ENCODE results near the gene NKD2. TPM values are rescaled to one million over a fixed set of nuclear protein-coding genes. Genes with fewer than 3 reads are reported as not detected.

Gene NKD2
- polyA plus RNA-seq, 1 of the 3 experiments (the other 2 are of a cell fraction), result not detected

GRCh38 chr5:1016476-1016875 lies 7.9 kb downstream of the NKD2 start:
- Histone ChIP-seq H3K4me3 (ENCODE audit: low read depth in 2 of 2, low read length in 1 of 2) (no peak overlapping the region), H3K9me3 (no peaks in the 10 kb centered on the region), H3K9ac (no peak overlapping the region), H3K27ac (ENCODE audit: low read depth in 2 of 2, low read length in 1 of 2) (no peak overlapping the region), H3K27me3 (ENCODE audit: insufficient read depth) (no peaks in the 10 kb centered on the region; the same call in 1 of the 2 replicates), H3K36me3 (replicated peaks in 1 of 2; ENCODE audit: control insufficient read depth in 1 of 2, insufficient read depth in 2 of 2, low read length in 1 of 2) (no peaks in the 10 kb centered on the region), H2AFZ (ENCODE audit: low read depth) (no peak overlapping the region), H3F3A (replicated peaks; ENCODE audit: insufficient read depth) (no peaks in the 10 kb centered on the region), H4K20me1 (ENCODE audit: insufficient read depth) (no peaks in the 10 kb centered on the region), H3K9me2 (no peaks in the 10 kb centered on the region), H3K4me1 (ENCODE audit: control insufficient read depth in 1 of 2, insufficient read depth in 2 of 2, low read depth in 1 of 2, low read length in 1 of 2) (no peaks in the 10 kb centered on the region; a peak in 1 of 4 replicates), H3K4me2 (no peak overlapping the region), H3K79me2 (ENCODE audit: insufficient read depth) (no peaks in the 10 kb centered on the region)
- WGBS (ENCODE audit: low lambda C conversion rate), result 59% methylated on average over 11 of the region's 16 CpGs
- ChIA-PET CTCF (interaction anchor here (0.7 to 6.0 kb wide), 6 partner anchors 8 to 151 kb away, joined by 3 to 41 read pairs (median 6); partner anchors contain the start of gene NKD2), POLR2A (no interaction called here)
- TF ChIP-seq IRF3 (IDR thresholded peaks at IDR 0.05; ENCODE audit: low read depth, low read length) (no peak), GABPA (IDR thresholded peaks at IDR 0.05; ENCODE audit: low read depth) (no peak), POLR2AphosphoS5 (IDR thresholded peaks at IDR 0.05; ENCODE audit: low read depth, low read length) (no peak), RXRA (IDR thresholded peaks at IDR 0.05; ENCODE audit: borderline replicate concordance, low read depth) (no peak), TEAD4 (IDR thresholded peaks at IDR 0.05; ENCODE audit: borderline replicate concordance, insufficient read depth) (no peak)
- DNase-seq, result no peak

- no peak overlapping the region for H3K4me2 ChIP-seq
- H3K9me2 ChIP-seq, result no peaks in the 10 kb centered on the region
- no peaks in the 10 kb centered on the region for H3K36me3 ChIP-seq (replicated peaks in 1 of 2; ENCODE audit: control insufficient read depth in 1 of 2, insufficient read depth in 2 of 2, low read length in 1 of 2)
- H3K9me3 ChIP-seq, result no peaks in the 10 kb centered on the region
- H3K4me1 ChIP-seq (ENCODE audit: control insufficient read depth in 1 of 2, insufficient read depth in 2 of 2, low read depth in 1 of 2, low read length in 1 of 2), result no peaks in the 10 kb centered on the region; a peak in 1 of 4 replicates
- H3F3A ChIP-seq (replicated peaks; ENCODE audit: insufficient read depth), result no peaks in the 10 kb centered on the region
- CTCF ChIA-PET, result interaction anchor here (0.7 to 6.0 kb wide), 4 partner anchors 8 to 150 kb away, joined by 3 to 41 read pairs (median 7); partner anchors contain the start of gene NKD2
- H3K9ac ChIP-seq, result no peak overlapping the region
- no peaks in the 10 kb centered on the region; the same call in 1 of the 2 replicates for H3K27me3 ChIP-seq (ENCODE audit: insufficient read depth)
- H2AFZ ChIP-seq (ENCODE audit: low read depth), result no peak overlapping the region
- H3K79me2 ChIP-seq (ENCODE audit: insufficient read depth), result no peaks in the 10 kb centered on the region
- POLR2A ChIA-PET, result interaction anchor here (0.7 kb wide), 1 partner anchor 9 kb away, joined by 3 read pairs; the partner anchor contains the start of gene NKD2
- TF ChIP-seq POLR2AphosphoS5 (IDR thresholded peaks at IDR 0.05; ENCODE audit: low read depth, low read length), result no peak
- no peak for TF ChIP-seq REST (IDR thresholded peaks at IDR 0.05; ENCODE audit: low read depth, low read length)
- no peak for TF ChIP-seq RAD21 (IDR thresholded peaks at IDR 0.05; ENCODE audit: low read length)
- no peak for TF ChIP-seq IRF3 (IDR thresholded peaks at IDR 0.05; ENCODE audit: low read depth, low read length)
- WGBS (ENCODE audit: low lambda C conversion rate), result 58% methylated on average over 9 of the region's 12 CpGs
- H3K4me3 ChIP-seq (ENCODE audit: low read depth in 2 of 2, low read length in 1 of 2), result no peak overlapping the region
- DNase-seq, result no peak
- no peak overlapping the region for H3K27ac ChIP-seq (ENCODE audit: low read depth in 2 of 2, low read length in 1 of 2)
- no peaks in the 10 kb centered on the region for H4K20me1 ChIP-seq (ENCODE audit: insufficient read depth)
These were observed 8.5 kb downstream of the NKD2 start for GRCh38 chr5:1017056-1017455.
